Measurements from ENCODE around the gene WASHC1. TPM values are rescaled to one million over a fixed set of nuclear protein-coding genes. Genes with fewer than 3 reads are reported as not detected.
A peak's percentile ranks its signal among the peaks of the same experiment; 100 is the strongest.
"Not testable (repeated sequence)": the region's sequence is repeated elsewhere in the genome, so short reads cannot be mapped to it uniquely, and the experiment has no call there.

The WASHC1 gene, protein sequence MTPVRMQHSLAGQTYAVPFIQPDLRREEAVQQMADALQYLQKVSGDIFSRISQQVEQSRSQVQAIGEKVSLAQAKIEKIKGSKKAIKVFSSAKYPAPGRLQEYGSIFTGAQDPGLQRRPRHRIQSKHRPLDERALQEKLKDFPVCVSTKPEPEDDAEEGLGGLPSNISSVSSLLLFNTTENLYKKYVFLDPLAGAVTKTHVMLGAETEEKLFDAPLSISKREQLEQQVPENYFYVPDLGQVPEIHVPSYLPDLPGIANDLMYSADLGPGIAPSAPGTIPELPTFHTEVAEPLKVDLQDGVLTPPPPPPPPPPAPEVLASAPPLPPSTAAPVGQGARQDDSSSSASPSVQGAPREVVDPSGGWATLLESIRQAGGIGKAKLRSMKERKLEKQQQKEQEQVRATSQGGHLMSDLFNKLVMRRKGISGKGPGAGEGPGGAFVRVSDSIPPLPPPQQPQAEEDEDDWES
- total RNA-seq = 13.5 TPM
- long read RNA-seq, partial matches to known transcripts = 2 of 15 reads
- long read RNA-seq, other reads (novel, unspliced or antisense) = 13 of 15 reads

GRCh38 chr9:29356-29755, at the start of gene WASHC1:
Gene WASHC1 (minus strand): TSS chr9:29456. CDS start chr9:24999, 4,457 bp downstream.
- H3K9me3 ChIP-seq (replicated peaks); intact Hi-C loops (cut with micrococcal nuclease); H3K36me3 ChIP-seq; H3K27me3 ChIP-seq (ENCODE audit: low read depth); H3K4me1 ChIP-seq; DNase-seq: not testable (repeated sequence)
- Histone ChIP-seq H3K4me3 (peak within 1 kb of the TSS; percentile 66), H3K27ac (replicated peaks) (peak within 1 kb of the TSS; percentile 52)

DNA sequence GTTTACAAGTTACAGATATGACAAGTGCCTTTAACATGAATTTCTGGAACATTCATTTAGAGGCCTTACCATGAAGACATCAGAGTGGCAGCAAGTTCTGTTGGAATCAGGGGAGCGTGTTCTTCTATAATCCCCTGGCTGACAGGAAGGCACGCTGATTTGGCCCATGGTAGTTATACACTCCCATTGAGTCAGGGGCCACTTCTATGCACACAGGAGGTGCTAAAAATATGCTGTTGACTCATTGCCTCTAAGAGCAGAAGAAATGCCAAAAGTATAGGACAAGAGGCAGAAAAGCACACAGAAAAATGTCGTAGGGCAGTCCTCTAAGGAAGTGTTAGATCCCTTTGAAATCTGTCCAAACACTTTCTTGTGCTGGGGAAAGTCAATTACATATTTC, 49.1 kb upstream of the WASHC1 start:
- DNase-seq = not testable (repeated sequence)

GRCh38 chr9:76389-76788, 47.1 kb upstream of the WASHC1 start:
- peaks cover 30% of the 10 kb centered on the region for H3K27me3 ChIP-seq (ENCODE audit: low read depth)
- H3K36me3 ChIP-seq; DNase-seq; intact Hi-C loops (cut with micrococcal nuclease); H3K27ac ChIP-seq (replicated peaks); H3K9me3 ChIP-seq (replicated peaks); H3K4me1 ChIP-seq; H3K4me3 ChIP-seq: not testable (repeated sequence)

More for the DNA sequence above, 49.1 kb upstream of the WASHC1 start:
- intact Hi-C loops (cut with micrococcal nuclease); H3K4me3 ChIP-seq; H3K9me3 ChIP-seq (replicated peaks); H3K27ac ChIP-seq (replicated peaks); H3K36me3 ChIP-seq; H3K4me1 ChIP-seq: not testable (repeated sequence)
- H3K27me3 ChIP-seq (ENCODE audit: low read depth) = peaks cover 27% of the 10 kb centered on the region

DNA sequence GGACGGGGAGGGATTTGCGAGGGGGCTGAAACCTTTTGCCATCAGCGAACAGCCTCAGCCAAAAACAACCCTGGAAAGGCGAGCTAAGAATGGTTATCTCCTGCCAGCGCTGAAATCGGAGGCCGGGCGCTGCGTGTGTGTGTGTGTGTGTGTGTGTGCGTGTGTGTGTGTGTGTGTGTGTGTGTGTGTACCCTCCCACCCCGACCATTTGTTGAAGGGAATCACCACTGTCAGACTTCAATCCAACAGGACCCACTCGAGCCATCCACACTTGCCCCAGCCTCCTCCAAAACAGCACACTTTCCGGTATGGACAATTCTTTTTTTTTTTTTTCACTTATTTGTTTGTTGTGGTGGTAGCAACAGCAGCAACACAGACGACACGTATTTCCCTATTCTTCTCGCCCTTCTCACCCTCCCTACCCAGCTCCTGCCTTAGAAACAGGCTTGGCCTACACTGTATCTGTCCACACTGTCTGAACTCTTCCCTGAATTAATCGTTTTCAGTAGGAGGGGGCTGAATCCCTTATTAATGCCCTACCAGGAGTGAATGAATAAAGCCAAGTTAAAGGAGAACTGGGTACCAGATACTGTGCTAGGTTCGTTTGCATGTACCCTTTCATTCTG, 44.8 kb upstream of the WASHC1 start:
- H3K36me3 ChIP-seq; H3K4me1 ChIP-seq; DNase-seq; H3K9me3 ChIP-seq (replicated peaks); intact Hi-C loops (cut with micrococcal nuclease): not testable (repeated sequence)
- Histone ChIP-seq H3K4me3 (peak overlapping the region; percentile 68), H3K27ac (replicated peaks) (peak overlapping the region; percentile 78), H3K27me3 (ENCODE audit: low read depth) (peaks cover 21% of the 10 kb centered on the region)

DNA sequence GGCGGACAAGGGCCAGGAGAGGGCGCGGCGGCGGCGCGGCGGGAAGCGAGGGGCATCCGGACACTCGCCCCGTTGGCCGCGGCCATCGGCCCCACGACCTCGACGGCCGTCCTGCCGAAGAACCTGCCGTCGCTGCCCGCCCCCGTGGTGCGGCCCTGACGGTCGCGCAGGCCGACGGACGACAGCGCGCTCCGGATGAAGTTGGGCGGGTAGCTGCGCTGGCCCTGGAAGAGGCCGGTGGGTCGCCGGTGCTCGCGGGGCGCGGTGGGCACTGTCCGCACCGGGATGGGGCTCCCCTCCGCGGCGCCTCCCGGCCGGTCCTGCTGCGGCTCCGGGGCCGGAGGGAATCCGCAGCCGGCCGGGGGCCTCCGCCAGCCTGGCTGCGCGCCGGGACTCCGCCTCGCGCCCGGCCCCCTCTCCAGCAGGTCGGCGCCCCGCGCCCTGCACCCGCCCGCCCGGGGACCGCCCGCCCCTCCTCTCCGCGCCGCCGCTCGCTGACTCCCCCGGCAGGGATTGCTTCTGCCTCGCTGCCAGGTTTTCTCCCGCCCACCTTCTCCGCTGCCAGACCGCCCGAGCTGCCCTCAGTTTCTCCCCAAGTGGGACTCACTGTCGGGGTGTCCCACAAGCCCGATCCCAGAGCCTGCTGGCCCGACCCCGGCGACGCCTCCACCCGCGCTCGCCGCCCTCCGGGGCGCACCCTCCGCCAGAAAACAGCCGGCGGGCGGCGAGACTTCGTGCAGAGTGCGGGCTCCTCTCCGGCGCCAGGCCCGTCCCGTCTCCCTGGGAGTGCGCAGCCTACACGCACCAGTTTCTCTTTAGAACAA, 44.0 kb upstream of the WASHC1 start:
- DNase-seq = peak; percentile 32
- intact Hi-C loops (cut with micrococcal nuclease); H3K36me3 ChIP-seq; H3K4me1 ChIP-seq; H3K9me3 ChIP-seq (replicated peaks): not testable (repeated sequence)
- H3K27ac ChIP-seq (replicated peaks) = peak overlapping the region; percentile 78
- H3K27me3 ChIP-seq (ENCODE audit: low read depth) = peaks cover 16% of the 10 kb centered on the region
- H3K4me3 ChIP-seq = peak overlapping the region; percentile 68

DNA sequence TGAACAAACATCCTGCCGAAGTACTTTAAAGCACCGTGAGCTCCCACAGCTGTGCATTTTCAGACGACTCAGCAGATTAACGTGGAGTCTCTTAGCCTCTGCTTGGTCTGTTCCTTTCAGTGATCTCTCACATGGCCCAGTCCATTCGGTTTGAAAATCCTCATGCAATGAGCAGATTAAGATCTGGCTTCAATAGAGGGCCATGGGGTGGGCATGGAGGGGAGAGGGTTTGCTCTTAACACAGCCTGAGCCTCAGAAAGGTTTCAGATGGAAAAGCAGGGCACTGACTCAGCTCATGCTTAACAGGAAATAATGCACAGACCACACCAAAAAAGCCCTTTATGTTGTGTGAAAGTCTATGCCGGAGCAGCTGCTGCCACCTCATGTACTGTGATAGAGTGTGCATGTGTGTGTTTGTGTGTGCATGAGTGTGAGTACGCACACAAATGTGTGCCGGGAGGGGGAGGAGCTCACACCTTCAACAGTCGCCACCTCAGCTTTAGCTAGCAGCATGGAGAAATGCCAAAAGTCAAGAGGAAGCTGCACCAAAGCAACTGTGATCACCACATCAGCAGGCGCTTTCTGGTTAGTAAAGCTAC, 33.9 kb upstream of the WASHC1 start:
- H3K36me3 ChIP-seq; H3K4me1 ChIP-seq; intact Hi-C loops (cut with micrococcal nuclease); H3K4me3 ChIP-seq; H3K27ac ChIP-seq (replicated peaks); DNase-seq; H3K9me3 ChIP-seq (replicated peaks): not testable (repeated sequence)
- H3K27me3 ChIP-seq (ENCODE audit: low read depth) = peaks cover 15% of the 10 kb centered on the region

DNA sequence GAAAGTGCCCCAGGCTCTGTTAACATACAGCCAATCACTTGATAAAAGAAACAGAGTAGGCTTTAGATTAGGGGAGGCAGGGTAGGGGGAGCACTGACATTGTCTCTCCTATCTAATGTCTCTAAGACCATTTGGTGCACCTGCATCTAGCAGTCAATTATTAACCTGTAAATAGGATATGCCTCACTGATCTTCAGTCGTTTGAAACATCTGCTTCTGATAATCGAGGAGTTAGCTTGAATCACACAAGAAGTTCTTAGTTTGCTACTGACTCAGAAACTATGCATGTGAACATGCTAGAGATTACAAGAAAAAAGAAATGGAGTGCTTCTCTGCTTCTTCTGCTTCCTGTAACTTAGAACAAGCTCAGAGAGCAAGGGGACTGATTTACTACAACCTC, 23.4 kb upstream of the WASHC1 start:
- H3K27ac ChIP-seq (replicated peaks); H3K4me1 ChIP-seq; H3K4me3 ChIP-seq; H3K27me3 ChIP-seq (ENCODE audit: low read depth); intact Hi-C loops (cut with micrococcal nuclease); H3K9me3 ChIP-seq (replicated peaks); DNase-seq; H3K36me3 ChIP-seq: not testable (repeated sequence)

GRCh38 chr9:48190-48842, 19.1 kb upstream of the WASHC1 start:
- H3K36me3 ChIP-seq; H3K9me3 ChIP-seq (replicated peaks); DNase-seq; H3K4me3 ChIP-seq; H3K27ac ChIP-seq (replicated peaks); intact Hi-C loops (cut with micrococcal nuclease); H3K4me1 ChIP-seq: not testable (repeated sequence)
- H3K27me3 ChIP-seq (ENCODE audit: low read depth) = peaks cover 21% of the 10 kb centered on the region

DNA sequence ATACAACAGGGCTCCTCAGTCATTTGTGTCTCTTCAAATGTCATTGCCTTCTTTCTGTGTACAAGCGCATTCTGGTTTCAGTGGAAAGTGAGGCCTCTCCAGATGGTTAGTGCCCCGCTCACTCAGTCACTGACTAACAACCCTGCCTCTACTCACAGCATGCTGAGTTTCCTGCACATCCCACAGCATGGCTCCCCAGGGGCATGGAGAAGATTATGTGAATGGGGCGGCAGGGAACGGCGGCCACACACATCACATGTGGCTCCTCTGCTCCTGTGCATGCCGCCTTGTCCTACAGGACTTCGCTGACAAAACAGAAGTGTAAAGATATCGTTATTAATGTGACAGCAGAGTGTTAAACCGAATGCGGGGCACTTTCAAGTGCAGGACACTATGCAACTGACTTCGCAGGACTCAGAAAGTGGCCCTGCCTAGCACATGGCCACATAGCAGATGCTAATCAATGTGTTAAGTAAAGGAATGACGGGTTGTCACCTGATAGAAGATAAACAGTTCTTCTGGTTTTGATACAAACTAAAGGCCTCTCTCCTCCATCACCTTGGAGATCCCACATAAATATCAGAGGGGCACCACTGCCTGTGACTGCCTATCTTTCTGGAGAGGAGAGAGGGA, 17.5 kb upstream of the WASHC1 start:
- H3K9me3 ChIP-seq (replicated peaks); H3K36me3 ChIP-seq; H3K4me3 ChIP-seq; H3K27ac ChIP-seq (replicated peaks); intact Hi-C loops (cut with micrococcal nuclease); H3K4me1 ChIP-seq; DNase-seq: not testable (repeated sequence)
- peaks cover 28% of the 10 kb centered on the region for H3K27me3 ChIP-seq (ENCODE audit: low read depth)

- H3K9me3 ChIP-seq (replicated peaks); H3K27ac ChIP-seq (replicated peaks); H3K4me3 ChIP-seq; intact Hi-C loops (cut with micrococcal nuclease); H3K36me3 ChIP-seq; H3K4me1 ChIP-seq; DNase-seq: not testable (repeated sequence)
- H3K27me3 ChIP-seq (ENCODE audit: low read depth) = peaks cover 31% of the 10 kb centered on the region
These were observed 16.9 kb upstream of the WASHC1 start for GRCh38 chr9:46164-46563.

DNA sequence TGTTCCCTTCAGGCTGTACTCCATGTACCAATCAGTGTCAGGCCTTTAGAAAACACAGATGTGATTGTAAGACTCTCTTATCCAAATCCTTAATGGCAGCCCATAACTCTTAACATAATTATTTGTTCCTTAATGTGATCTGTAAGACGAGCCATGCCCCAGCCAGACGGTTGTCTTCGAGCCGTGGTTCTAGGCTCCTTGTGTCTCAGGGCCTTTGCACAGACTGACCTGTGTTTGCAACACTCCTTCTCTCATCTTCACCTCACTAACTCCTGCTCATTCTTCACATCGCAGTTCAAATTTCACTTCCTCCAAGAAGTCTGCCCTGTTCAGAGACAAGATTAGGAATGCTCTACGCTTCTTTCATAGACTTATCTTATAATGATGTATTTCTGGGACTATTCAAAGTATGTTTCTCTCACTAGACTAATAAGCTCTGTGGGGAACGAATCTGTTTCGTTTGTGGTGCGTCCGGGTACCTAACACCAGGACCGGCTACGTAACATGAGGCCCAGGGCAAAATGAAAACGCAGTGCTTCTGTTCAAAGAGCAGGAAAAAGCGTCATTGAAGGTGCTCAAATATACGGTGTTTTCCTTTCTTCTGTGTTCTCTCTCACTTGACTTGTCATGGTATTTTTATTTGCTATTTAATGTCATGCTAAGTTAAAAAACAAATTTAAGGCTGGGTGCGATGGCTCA, 16.1 kb upstream of the WASHC1 start:
- H3K4me3 ChIP-seq; H3K9me3 ChIP-seq (replicated peaks); H3K36me3 ChIP-seq; intact Hi-C loops (cut with micrococcal nuclease); H3K27ac ChIP-seq (replicated peaks); H3K4me1 ChIP-seq; DNase-seq: not testable (repeated sequence)
- peaks cover 31% of the 10 kb centered on the region for H3K27me3 ChIP-seq (ENCODE audit: low read depth)

DNA sequence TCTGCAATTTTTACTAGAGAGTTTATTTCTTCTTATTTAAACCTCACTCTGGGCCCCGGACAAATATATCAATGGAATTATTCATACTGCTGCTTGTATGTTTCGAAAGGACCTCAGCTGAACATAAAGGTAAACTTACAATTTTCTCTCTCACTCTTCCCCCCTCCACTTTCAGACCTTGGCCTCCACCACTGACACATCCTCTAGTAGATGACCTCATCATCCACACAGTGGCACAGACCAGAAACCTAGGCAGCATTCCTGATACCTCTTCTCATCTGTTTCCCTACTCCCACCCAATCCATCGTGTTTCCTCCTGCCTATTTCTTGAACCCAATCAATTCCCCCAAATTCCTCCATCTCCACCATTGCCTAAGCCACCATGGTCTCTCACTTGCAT, 15.2 kb upstream of the WASHC1 start:
- H3K36me3 ChIP-seq; H3K9me3 ChIP-seq (replicated peaks); H3K4me1 ChIP-seq; H3K4me3 ChIP-seq; DNase-seq; intact Hi-C loops (cut with micrococcal nuclease); H3K27ac ChIP-seq (replicated peaks): not testable (repeated sequence)
- H3K27me3 ChIP-seq (ENCODE audit: low read depth) = peaks cover 31% of the 10 kb centered on the region
